GM10266 (cell line): ENCODE data around the gene MAPK8IP3.
"Not testable (repeated sequence)": the region's sequence is repeated elsewhere in the genome, so short reads cannot be mapped to it uniquely, and the experiment has no call there.

Experiments used
- DNase-seq: peaks from one replicate; pipeline ENCODE4 v3.0.0; 2012; ENCODE audit errors: extremely low spot score
- TF ChIP-seq, protein P1 (sequence below): IDR thresholded peaks from 2 replicates; pipeline ENCODE4 v1.5.1; 2012; ENCODE audit warnings: mild to moderate bottlenecking, low read depth; ENCODE audit not compliant: control insufficient read depth, insufficient read depth; ENCODE audit errors: missing control alignments

Gene MAPK8IP3

GRCh38 chr16:1793578-1794220 lies 87.7 kb downstream of the MAPK8IP3 start, which contains the start of gene IGFALS:
IGFALS (minus strand) TSS chr16:1793705; CDS start chr16:1793652, 53 bp downstream.
- TF ChIP-seq, protein P1, sequence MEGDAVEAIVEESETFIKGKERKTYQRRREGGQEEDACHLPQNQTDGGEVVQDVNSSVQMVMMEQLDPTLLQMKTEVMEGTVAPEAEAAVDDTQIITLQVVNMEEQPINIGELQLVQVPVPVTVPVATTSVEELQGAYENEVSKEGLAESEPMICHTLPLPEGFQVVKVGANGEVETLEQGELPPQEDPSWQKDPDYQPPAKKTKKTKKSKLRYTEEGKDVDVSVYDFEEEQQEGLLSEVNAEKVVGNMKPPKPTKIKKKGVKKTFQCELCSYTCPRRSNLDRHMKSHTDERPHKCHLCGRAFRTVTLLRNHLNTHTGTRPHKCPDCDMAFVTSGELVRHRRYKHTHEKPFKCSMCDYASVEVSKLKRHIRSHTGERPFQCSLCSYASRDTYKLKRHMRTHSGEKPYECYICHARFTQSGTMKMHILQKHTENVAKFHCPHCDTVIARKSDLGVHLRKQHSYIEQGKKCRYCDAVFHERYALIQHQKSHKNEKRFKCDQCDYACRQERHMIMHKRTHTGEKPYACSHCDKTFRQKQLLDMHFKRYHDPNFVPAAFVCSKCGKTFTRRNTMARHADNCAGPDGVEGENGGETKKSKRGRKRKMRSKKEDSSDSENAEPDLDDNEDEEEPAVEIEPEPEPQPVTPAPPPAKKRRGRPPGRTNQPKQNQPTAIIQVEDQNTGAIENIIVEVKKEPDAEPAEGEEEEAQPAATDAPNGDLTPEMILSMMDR, result no peak

DNA sequence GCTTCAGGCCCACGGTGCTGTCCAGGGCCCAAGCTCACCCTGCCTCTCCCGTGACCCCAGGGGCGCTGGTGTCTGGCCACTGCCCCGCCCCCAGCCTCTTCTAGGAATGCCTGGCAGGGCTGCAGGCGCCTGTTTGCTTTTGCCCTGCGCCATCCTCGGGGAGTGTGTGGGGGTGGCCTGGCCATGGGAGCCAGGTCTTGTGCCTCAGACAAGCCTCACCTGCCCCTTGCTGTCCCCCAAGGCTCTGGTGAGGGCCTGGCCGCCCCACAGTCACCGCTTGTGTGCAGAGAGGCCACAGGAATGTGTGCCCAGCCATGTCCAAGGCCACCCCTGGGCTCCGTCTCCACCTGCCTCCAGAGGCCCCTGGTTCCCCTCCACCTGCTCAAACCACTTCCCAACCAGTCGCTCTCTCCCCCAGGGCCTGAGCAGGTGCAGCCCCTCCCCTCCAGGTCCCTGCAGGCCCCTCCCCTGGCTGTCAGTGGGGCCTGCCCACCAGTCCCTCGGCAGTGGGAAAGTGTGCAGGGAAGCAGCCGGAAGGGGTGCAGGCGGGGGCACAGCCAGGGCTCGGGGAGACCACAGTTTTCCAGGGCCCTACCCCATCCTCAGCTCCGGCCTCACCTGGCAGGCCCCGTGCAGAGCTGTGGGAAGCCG lies 88.4 kb downstream of the MAPK8IP3 start:
- DNase-seq, result no peak
- TF ChIP-seq, protein P1, result no peak

More at GRCh38 chr16:1793578-1794220, 87.7 kb downstream of the MAPK8IP3 start, which contains the start of gene IGFALS:
- DNase-seq, result no peak

DNA sequence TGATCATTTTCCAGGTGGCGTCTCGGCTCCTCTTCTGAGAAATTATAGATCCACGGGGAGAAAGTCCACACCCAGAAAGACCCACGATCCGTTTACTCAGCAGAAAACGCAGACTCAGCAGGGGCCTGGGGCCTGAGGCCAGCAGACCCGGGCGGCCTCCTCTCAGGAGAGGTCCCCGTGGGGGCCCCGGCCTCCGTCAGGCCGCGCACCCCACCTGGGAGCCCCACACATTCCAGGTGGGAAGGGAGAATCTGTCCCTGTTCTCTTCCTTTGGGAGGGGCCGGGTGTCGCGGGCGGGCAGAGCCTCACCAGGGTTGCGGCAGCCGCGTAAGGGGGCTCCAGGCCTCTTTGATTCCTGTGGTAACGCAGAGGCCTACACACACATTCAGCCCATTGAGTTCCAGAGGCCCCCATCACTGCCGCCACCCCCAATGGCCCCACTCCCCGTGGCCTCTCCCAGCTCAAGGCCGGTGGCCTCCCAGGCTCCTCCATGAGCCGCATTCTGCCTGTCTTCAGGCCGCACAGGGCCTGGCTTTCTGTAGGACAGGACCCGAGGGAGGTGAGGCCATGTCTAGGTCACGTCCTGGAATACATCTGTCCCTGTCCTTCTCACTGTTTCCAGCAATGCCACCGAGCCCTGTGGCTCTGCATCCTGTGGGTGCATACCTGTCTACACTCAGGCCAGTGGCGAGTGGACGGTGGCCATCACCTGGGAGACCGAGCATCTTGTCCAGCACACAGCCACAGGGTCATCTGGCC lies 89.1 kb downstream of the MAPK8IP3 start:
- TF ChIP-seq, protein P1, result no peak
- DNase-seq, result no peak

GRCh38 chr16:1799263-1799662 lies 93.3 kb downstream of the MAPK8IP3 start:
- not testable (repeated sequence) for DNase-seq

GRCh38 chr16:1800701-1801100 lies 94.7 kb downstream of the MAPK8IP3 start:
- TF ChIP-seq, protein P1, result no peak
- no peak for DNase-seq

DNA sequence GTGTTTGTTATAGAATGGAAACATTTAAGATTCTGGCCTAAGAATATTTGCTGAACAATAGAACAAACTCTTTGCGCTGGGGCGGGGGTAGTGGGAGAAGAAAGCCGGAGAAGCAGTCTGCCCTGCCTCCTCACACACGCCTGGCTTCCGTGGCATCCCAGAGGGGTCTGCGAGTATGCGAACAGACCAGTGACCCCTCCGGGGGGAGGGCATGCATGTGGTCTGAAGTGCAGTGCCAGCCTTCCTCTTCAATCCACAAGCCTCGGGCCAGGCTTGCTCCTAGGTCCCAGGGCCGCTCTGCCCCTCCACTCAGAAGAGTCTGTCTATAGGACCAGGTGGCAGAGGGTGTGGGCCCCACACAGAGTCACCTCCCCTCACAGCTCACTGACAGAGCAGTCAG lies 101.6 kb downstream of the MAPK8IP3 start:
- no peak for DNase-seq
- TF ChIP-seq, protein P1, result no peak

DNA sequence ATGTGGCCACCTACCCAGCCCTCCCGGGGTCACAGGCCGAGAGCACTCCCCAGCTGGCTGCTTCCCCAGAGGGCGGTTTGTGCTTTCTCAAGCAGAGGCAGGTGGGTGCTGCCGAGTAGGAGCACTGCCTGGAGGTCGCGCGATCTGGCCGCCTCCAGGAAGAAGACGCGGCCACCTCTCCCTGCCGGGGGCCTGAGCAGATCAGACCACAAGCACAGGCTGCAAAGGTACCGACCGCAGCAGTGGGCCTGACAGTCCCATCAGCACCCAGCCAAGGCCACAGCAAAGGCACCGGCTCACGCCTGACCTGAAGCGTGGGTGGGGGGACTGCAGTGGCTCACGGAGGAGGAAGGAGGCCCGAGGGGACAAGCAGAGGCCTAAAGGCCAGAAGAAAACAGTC lies 102.7 kb downstream of the MAPK8IP3 start:
- TF ChIP-seq, protein P1, result no peak
- no peak for DNase-seq
